ENCODE data around the gene POLR2L.

The POLR2L gene

DNA sequence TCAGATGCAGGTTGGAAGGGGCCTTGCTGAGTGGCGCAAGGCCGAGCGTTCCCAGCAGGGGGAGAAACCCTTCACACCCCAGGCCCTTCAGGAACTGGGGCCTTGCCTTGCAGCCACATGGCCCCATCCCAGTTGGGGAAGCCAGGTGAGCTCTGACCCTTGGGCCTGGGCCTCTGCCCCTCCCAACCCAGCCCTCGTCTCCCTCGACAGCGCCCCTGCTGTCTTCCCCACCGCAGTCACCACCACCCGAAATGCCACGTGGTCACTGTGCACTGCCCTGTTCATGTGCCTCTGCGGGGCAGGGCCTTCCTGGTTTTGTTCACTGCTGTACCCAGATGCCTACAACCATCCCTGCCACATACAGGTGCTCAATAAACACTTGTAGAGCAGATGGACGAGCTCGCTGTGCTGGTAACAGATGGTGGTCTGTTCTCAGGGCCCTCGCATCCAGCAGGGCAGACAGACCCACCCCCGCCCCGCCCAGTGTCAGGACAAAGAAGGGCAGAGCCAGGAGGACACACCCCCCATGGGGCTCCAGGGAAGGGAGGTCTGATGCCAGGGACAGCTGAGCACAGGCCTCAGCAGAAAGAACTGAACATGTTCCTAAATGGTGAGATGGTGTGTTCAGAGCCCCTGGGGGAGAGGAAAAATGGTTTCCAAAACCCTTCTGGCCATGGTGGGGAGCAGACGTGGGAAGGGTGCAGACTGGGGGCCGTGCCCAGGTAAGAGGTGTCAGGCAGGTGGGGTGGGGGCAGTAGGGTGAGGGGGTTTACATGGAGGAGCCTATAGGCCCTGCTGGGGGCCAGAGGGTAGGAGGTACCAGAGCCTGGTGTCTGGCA is 3.7 kb downstream of the POLR2L start:
- TF ChIP-seq PPARA (CRISPR knock-in tag; IDR thresholded peaks at IDR 0.05; ENCODE audit: borderline replicate concordance) (no peak), ZC3H10 (CRISPR knock-in tag; IDR thresholded peaks at IDR 0.05) (no peak), ZNF565 (CRISPR knock-in tag; conservative IDR thresholded peaks at IDR 0.05; ENCODE audit: low read depth) (no peak), GLIS3 (CRISPR knock-in tag; IDR thresholded peaks at IDR 0.05) (no peak), ESRRG (CRISPR knock-in tag; IDR thresholded peaks at IDR 0.05) (no peak), BACH2 (CRISPR knock-in tag; IDR thresholded peaks at IDR 0.05; ENCODE audit: borderline replicate concordance) (no peak)
- TF ChIP-seq, protein P1, sequence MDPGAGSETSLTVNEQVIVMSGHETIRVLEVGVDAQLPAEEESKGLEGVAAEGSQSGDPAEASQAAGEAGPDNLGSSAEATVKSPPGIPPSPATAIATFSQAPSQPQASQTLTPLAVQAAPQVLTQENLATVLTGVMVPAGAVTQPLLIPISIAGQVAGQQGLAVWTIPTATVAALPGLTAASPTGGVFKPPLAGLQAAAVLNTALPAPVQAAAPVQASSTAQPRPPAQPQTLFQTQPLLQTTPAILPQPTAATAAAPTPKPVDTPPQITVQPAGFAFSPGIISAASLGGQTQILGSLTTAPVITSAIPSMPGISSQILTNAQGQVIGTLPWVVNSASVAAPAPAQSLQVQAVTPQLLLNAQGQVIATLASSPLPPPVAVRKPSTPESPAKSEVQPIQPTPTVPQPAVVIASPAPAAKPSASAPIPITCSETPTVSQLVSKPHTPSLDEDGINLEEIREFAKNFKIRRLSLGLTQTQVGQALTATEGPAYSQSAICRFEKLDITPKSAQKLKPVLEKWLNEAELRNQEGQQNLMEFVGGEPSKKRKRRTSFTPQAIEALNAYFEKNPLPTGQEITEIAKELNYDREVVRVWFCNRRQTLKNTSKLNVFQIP (CRISPR knock-in tag; IDR thresholded peaks at IDR 0.05; ENCODE audit: borderline replicate concordance, low read depth): no peak
- TF ChIP-seq, protein P2, sequence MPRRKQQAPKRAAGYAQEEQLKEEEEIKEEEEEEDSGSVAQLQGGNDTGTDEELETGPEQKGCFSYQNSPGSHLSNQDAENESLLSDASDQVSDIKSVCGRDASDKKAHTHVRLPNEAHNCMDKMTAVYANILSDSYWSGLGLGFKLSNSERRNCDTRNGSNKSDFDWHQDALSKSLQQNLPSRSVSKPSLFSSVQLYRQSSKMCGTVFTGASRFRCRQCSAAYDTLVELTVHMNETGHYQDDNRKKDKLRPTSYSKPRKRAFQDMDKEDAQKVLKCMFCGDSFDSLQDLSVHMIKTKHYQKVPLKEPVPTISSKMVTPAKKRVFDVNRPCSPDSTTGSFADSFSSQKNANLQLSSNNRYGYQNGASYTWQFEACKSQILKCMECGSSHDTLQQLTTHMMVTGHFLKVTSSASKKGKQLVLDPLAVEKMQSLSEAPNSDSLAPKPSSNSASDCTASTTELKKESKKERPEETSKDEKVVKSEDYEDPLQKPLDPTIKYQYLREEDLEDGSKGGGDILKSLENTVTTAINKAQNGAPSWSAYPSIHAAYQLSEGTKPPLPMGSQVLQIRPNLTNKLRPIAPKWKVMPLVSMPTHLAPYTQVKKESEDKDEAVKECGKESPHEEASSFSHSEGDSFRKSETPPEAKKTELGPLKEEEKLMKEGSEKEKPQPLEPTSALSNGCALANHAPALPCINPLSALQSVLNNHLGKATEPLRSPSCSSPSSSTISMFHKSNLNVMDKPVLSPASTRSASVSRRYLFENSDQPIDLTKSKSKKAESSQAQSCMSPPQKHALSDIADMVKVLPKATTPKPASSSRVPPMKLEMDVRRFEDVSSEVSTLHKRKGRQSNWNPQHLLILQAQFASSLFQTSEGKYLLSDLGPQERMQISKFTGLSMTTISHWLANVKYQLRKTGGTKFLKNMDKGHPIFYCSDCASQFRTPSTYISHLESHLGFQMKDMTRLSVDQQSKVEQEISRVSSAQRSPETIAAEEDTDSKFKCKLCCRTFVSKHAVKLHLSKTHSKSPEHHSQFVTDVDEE (CRISPR knock-in tag; IDR thresholded peaks at IDR 0.05): no peak
- TF ChIP-seq, protein P3, sequence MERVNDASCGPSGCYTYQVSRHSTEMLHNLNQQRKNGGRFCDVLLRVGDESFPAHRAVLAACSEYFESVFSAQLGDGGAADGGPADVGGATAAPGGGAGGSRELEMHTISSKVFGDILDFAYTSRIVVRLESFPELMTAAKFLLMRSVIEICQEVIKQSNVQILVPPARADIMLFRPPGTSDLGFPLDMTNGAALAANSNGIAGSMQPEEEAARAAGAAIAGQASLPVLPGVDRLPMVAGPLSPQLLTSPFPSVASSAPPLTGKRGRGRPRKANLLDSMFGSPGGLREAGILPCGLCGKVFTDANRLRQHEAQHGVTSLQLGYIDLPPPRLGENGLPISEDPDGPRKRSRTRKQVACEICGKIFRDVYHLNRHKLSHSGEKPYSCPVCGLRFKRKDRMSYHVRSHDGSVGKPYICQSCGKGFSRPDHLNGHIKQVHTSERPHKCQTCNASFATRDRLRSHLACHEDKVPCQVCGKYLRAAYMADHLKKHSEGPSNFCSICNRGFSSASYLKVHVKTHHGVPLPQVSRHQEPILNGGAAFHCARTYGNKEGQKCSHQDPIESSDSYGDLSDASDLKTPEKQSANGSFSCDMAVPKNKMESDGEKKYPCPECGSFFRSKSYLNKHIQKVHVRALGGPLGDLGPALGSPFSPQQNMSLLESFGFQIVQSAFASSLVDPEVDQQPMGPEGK (CRISPR knock-in tag; IDR thresholded peaks at IDR 0.05; ENCODE audit: borderline replicate concordance): no peak
- TF ChIP-seq, protein P4, sequence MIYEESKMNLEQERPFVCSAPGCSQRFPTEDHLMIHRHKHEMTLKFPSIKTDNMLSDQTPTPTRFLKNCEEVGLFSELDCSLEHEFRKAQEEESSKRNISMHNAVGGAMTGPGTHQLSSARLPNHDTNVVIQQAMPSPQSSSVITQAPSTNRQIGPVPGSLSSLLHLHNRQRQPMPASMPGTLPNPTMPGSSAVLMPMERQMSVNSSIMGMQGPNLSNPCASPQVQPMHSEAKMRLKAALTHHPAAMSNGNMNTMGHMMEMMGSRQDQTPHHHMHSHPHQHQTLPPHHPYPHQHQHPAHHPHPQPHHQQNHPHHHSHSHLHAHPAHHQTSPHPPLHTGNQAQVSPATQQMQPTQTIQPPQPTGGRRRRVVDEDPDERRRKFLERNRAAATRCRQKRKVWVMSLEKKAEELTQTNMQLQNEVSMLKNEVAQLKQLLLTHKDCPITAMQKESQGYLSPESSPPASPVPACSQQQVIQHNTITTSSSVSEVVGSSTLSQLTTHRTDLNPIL (CRISPR knock-in tag; IDR thresholded peaks at IDR 0.05; ENCODE audit: low read depth): no peak
- 0 out of 3 replicates have a peak, but pooled peaks have one; percentile 4 for ATAC-seq

DNA sequence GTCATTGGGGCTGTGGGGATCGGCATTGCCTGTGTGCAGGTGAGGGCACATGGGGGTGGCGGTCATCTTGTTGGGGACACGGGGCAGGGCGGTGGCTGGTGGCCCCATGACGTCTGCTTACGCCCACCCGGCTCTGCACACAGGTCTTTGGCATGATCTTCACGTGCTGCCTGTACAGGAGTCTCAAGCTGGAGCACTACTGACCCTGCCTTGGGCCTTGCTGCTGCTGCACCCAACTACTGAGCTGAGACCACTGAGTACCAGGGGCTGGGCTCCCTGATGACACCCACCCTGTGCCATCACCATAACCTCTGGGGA is 4.4 kb downstream of the POLR2L start:
- ATAC-seq: no peak

DNA sequence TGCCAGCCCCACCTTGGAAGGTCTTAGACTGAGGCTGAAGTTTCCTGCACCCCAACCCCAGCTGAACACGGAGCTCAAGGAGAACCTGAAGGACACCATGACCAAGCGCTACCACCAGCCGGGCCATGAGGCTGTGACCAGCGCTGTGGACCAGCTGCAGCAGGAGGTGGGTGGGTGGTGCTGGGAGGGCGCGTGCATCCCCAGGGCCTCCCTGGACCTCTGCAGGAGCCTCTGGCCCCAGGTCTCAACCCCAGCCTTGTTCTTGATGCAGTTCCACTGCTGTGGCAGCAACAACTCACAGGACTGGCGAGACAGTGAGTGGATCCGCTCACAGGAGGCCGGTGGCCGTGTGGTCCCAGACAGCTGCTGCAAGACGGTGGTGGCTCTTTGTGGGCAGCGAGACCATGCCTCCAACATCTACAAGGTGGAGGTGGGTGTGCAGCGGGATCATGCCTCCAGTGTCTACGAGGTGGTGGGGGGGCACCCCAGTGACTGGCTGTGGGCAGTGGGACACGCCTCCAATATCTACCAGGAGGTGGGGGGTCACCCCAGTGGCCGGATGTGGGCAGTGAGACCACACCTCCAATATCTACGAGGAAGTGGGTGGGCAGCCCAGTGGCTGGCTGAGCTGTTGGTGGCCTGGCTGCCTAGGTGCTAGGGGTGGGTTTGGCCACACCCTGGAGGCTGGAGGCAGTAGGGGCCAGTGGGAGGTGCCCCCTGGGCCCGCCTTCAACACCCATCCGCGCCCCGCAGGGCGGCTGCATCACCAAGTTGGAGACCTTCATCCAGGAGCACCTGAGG is 4.9 kb downstream of the POLR2L start:
- no peak for ATAC-seq
- TF ChIP-seq TCF4 (CRISPR knock-in tag; IDR thresholded peaks at IDR 0.05; ENCODE audit: borderline replicate concordance) (no peak), BACH2 (CRISPR knock-in tag; IDR thresholded peaks at IDR 0.05; ENCODE audit: borderline replicate concordance) (no peak), ZNF565 (CRISPR knock-in tag; conservative IDR thresholded peaks at IDR 0.05; ENCODE audit: low read depth) (no peak), ZNF70 (CRISPR knock-in tag; IDR thresholded peaks at IDR 0.05) (no peak), OSR1 (CRISPR knock-in tag; IDR thresholded peaks at IDR 0.05) (no peak), ARNTL (CRISPR knock-in tag; IDR thresholded peaks at IDR 0.05; ENCODE audit: borderline replicate concordance, low read depth) (no peak), ESRRG (CRISPR knock-in tag; IDR thresholded peaks at IDR 0.05) (no peak), GLIS3 (CRISPR knock-in tag; IDR thresholded peaks at IDR 0.05) (no peak), PPARA (CRISPR knock-in tag; IDR thresholded peaks at IDR 0.05; ENCODE audit: borderline replicate concordance) (no peak), CSDC2 (CRISPR knock-in tag; IDR thresholded peaks at IDR 0.05) (no peak), ISL1 (CRISPR knock-in tag; IDR thresholded peaks at IDR 0.05) (no peak), ZC3H10 (CRISPR knock-in tag; IDR thresholded peaks at IDR 0.05) (no peak), ZFP3 (CRISPR knock-in tag; IDR thresholded peaks at IDR 0.05) (no peak)
- TF ChIP-seq, protein P4 (CRISPR knock-in tag; IDR thresholded peaks at IDR 0.05; ENCODE audit: low read depth): no peak
- TF ChIP-seq, protein P3 (CRISPR knock-in tag; IDR thresholded peaks at IDR 0.05; ENCODE audit: borderline replicate concordance): no peak
- TF ChIP-seq, protein P5, sequence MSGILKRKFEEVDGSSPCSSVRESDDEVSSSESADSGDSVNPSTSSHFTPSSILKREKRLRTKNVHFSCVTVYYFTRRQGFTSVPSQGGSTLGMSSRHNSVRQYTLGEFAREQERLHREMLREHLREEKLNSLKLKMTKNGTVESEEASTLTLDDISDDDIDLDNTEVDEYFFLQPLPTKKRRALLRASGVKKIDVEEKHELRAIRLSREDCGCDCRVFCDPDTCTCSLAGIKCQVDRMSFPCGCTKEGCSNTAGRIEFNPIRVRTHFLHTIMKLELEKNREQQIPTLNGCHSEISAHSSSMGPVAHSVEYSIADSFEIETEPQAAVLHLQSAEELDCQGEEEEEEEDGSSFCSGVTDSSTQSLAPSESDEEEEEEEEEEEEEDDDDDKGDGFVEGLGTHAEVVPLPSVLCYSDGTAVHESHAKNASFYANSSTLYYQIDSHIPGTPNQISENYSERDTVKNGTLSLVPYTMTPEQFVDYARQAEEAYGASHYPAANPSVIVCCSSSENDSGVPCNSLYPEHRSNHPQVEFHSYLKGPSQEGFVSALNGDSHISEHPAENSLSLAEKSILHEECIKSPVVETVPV (CRISPR knock-in tag; IDR thresholded peaks at IDR 0.05): no peak

More for the DNA sequence above, 4.4 kb downstream of the POLR2L start:
- TF ChIP-seq, protein P1 (CRISPR knock-in tag; IDR thresholded peaks at IDR 0.05; ENCODE audit: borderline replicate concordance, low read depth): no peak
- TF ChIP-seq CSDC2 (CRISPR knock-in tag; IDR thresholded peaks at IDR 0.05): no peak

All from SK-N-SH treated with all-trans-retinoic acid at 6 μM for 48 hours (cell line).